SU-DHL-6 (cell line): ENCODE measurements around the gene ACTN4.

ENCODE experiments used
- CTCF ChIP-seq: fragments of 200-600 bp; sonication (generic); IDR thresholded peaks from one replicate; pipeline ENCODE4 v1.5.1; 2017; ENCODE audit warnings: antibody characterized with exemption, mild to moderate bottlenecking, low read length, moderate library complexity; ENCODE audit not compliant: insufficient read depth, poor library complexity, severe bottlenecking
- EZH2phosphoT487 ChIP-seq: fragments of 200-600 bp; sonication (generic), shearing (Covaris generic); conservative IDR thresholded peaks from 2 replicates; pipeline ENCODE4 v1.6.1; 2018; ENCODE audit warnings: mild to moderate bottlenecking, antibody characterized with exemption, low read length, moderate library complexity, mixed read lengths

GRCh38 chr19:38730470-38730730 is 83.0 kb downstream of the ACTN4 start:
- TF ChIP-seq CTCF (no peak), EZH2phosphoT487 (no peak)
